ENCODE data around the gene NR2F2. TPM values are rescaled to one million over a fixed set of nuclear protein-coding genes. Genes with fewer than 3 reads are reported as not detected.

NR2F2 gene
- total RNA-seq, 1 experiment from 2014 or later: 72.1 TPM

GRCh38 chr15:96367311-96368200 lies 37.1 kb downstream of the NR2F2 start:
- intact Hi-C loops (cut with micrococcal nuclease; ENCODE audit: unreplicated experiment): no loop called here
- POLR2A ChIA-PET (ENCODE audit: unreplicated experiment): no interaction called here
- Histone ChIP-seq H3K9me2 (ENCODE audit: insufficient read depth) (no peaks in the 10 kb centered on the region), H4K20me1 (ENCODE audit: insufficient read depth) (no peaks in the 10 kb centered on the region), H3K27me3 (ENCODE audit: insufficient read depth, low read depth) (no peaks in the 10 kb centered on the region), H3K27ac (no peak overlapping the region), H3K4me2 (no peak overlapping the region), H3F3A (ENCODE audit: insufficient read depth, low read depth) (no peaks in the 10 kb centered on the region), H2AFZ (no peak overlapping the region), H3K79me2 (ENCODE audit: low read depth) (no peaks in the 10 kb centered on the region), H3K4me1 (replicated peaks; ENCODE audit: insufficient read depth) (no peaks in the 10 kb centered on the region), H3K4me3 (no peak overlapping the region), H3K9me3 (ENCODE audit: insufficient read depth, low read depth) (no peaks in the 10 kb centered on the region), H3K36me3 (ENCODE audit: low read depth) (no peaks in the 10 kb centered on the region)
- DNase-seq: no peak
- no TSS peak for BruUV-seq (replicated peaks)
- no peak for TF ChIP-seq EZH2 (IDR thresholded peaks at IDR 0.05; ENCODE audit: low read depth)
- CTCF ChIA-PET: no interaction called here

- Histone ChIP-seq H2AFZ (no peak overlapping the region), H3K9me3 (ENCODE audit: insufficient read depth, low read depth) (no peaks in the 10 kb centered on the region), H3K27ac (no peak overlapping the region), H3K4me2 (no peak overlapping the region), H3K79me2 (ENCODE audit: low read depth) (no peaks in the 10 kb centered on the region), H3K9me2 (ENCODE audit: insufficient read depth) (no peaks in the 10 kb centered on the region), H3F3A (ENCODE audit: insufficient read depth, low read depth) (no peaks in the 10 kb centered on the region), H3K27me3 (ENCODE audit: insufficient read depth, low read depth) (no peaks in the 10 kb centered on the region), H3K4me1 (replicated peaks; ENCODE audit: insufficient read depth) (no peaks in the 10 kb centered on the region), H3K4me3 (no peak overlapping the region), H3K36me3 (ENCODE audit: low read depth) (no peaks in the 10 kb centered on the region), H4K20me1 (ENCODE audit: insufficient read depth) (no peaks in the 10 kb centered on the region)
- ChIA-PET POLR2A (ENCODE audit: unreplicated experiment) (no interaction called here), CTCF (no interaction called here)
- TF ChIP-seq EZH2 (IDR thresholded peaks at IDR 0.05; ENCODE audit: low read depth) (no peak), CTCF (conservative IDR thresholded peaks at IDR 0.05) (no peak)
- DNase-seq: no peak
- intact Hi-C loops (cut with micrococcal nuclease; ENCODE audit: unreplicated experiment): no loop called here
- BruUV-seq (replicated peaks): no TSS peak
Observed at GRCh38 chr15:96369351-96369750, 38.9 kb downstream of the NR2F2 start.

GRCh38 chr15:96369825-96370621 lies 39.5 kb downstream of the NR2F2 start:
- ChIA-PET POLR2A (ENCODE audit: unreplicated experiment) (no interaction called here), CTCF (no interaction called here)
- Histone ChIP-seq H3K79me2 (ENCODE audit: low read depth) (no peaks in the 10 kb centered on the region), H3K36me3 (ENCODE audit: low read depth) (no peaks in the 10 kb centered on the region), H4K20me1 (ENCODE audit: insufficient read depth) (no peaks in the 10 kb centered on the region), H3K4me1 (replicated peaks; ENCODE audit: insufficient read depth) (no peaks in the 10 kb centered on the region), H2AFZ (no peak overlapping the region), H3K27ac (no peak overlapping the region), H3K4me2 (no peak overlapping the region), H3K27me3 (ENCODE audit: insufficient read depth, low read depth) (no peaks in the 10 kb centered on the region), H3K4me3 (no peak overlapping the region), H3K9me3 (ENCODE audit: insufficient read depth, low read depth) (no peaks in the 10 kb centered on the region), H3K9me2 (ENCODE audit: insufficient read depth) (no peaks in the 10 kb centered on the region), H3F3A (ENCODE audit: insufficient read depth, low read depth) (no peaks in the 10 kb centered on the region)
- intact Hi-C loops (cut with micrococcal nuclease; ENCODE audit: unreplicated experiment): no loop called here
- DNase-seq: no peak
- TF ChIP-seq EZH2 (IDR thresholded peaks at IDR 0.05; ENCODE audit: low read depth) (no peak), CTCF (conservative IDR thresholded peaks at IDR 0.05) (no peak)
- no TSS peak for BruUV-seq (replicated peaks)
